Heart right ventricle (tissue), 16 donors: ENCODE measurements around the gene MLXIPL. TPM values are rescaled to one million over a fixed set of nuclear protein-coding genes. Genes with fewer than 3 reads are reported as not detected.
A peak's percentile ranks its signal among the peaks of the same experiment; 100 is the strongest.

Experiments
- ATAC-seq, 8 donors: fragments of 200-7000 bp; cut with Tn5 transposase; one replicate each; pipeline ENCODE4 v1.9.1; 2020; ENCODE audit warnings: mild to moderate bottlenecking in 8 of 8, moderate library complexity in 8 of 8, moderate number of reproducible peaks in 1 of 8
- DNase-seq, 2 donors: peaks; one replicate each; pipeline ENCODE4 v3.0.0-alpha.2; 2020
- H3K27ac ChIP-seq, 10 donors: fragments of 200-600 bp; sonication (generic) in 2 of 10; one replicate each; pipeline versions ENCODE4 v1.5.0 to v1.8.0; 2020 to 2022; ENCODE audit warnings: mild to moderate bottlenecking in 3 of 10
- H3K27me3 ChIP-seq, 7 donors: fragments of 200-600 bp; one replicate each; pipeline ENCODE4 v1.8.0; 2021 to 2022; ENCODE audit warnings: mild to moderate bottlenecking in 2 of 7
- H3K36me3 ChIP-seq, 9 donors: fragments of 200-600 bp; sonication (generic) in 1 of 9; one replicate each; pipeline versions ENCODE4 v1.5.0 to v1.8.0; 2020 to 2022; ENCODE audit warnings: mild to moderate bottlenecking in 2 of 9
- H3K4me1 ChIP-seq, 9 donors: fragments of 200-600 bp; sonication (generic) in 1 of 9; one replicate each; pipeline versions ENCODE4 v1.5.0 to v1.8.0; 2020 to 2022; ENCODE audit warnings: mild to moderate bottlenecking in 4 of 9
- H3K4me3 ChIP-seq, 10 donors: fragments of 200-600 bp; sonication (generic) in 2 of 10; one replicate each; pipeline versions ENCODE4 v1.5.0 to v1.8.0; 2020 to 2022; ENCODE audit warnings: mild to moderate bottlenecking in 7 of 10, moderate library complexity in 2 of 10
- H3K9me3 ChIP-seq, 11 donors: fragments of 200-600 bp in 10 of 11; sonication (generic) in 2 of 11; one replicate each; pipeline versions ENCODE4 v1.5.0 to v1.8.0; 2013 to 2022; ENCODE audit warnings: mild to moderate bottlenecking in 2 of 11, control low read depth in 1 of 11, moderate library complexity in 1 of 11
- CTCF ChIP-seq, 9 donors: fragments of 200-600 bp; sonication (generic) in 2 of 9; IDR thresholded peaks; one replicate each; pipeline versions ENCODE4 v1.5.0 to v1.8.0; 2021 to 2022; ENCODE audit warnings: antibody characterized with exemption in 9 of 9, mild to moderate bottlenecking in 5 of 9, moderate library complexity in 1 of 9
- WGBS, 2 donors: extraction: QIAGEN DNeasy Blood & Tissue Kit; methylation state at CpG; one replicate each; pipeline ENCODE4 v1.1.7; 2013; ENCODE audit warnings: inconsistent platforms in 1 of 2; 5-methylcytosine and 5-hydroxymethylcytosine counted together
- intact Hi-C, 10 donors: fragments of 100-400 bp; cut with DNase I; formaldehyde crosslinking; loops; one replicate each; pipeline versions ENCODE4 v1.11.1 to v1.14.2; 2022
- polyA plus RNA-seq, 2 donors: library from polyadenylated mRNA; stranded (reverse); fragments of 200-250 nt; gene quantifications; one replicate each; pipeline ENCODE4 v1.2.3, GENCODE V29; 2013
- total RNA-seq, 10 donors: library from RNA; stranded (reverse); fragmentation: NEBNext Ultra II Directional in 3 of 10; extraction: Animal tissue kit (Norgen Biotek cat#: 25700) in 3 of 10; gene quantifications; one replicate each; pipeline versions ENCODE4 v1.2.1 to v1.2.4, GENCODE V29; 2021 to 2023
- donor health status: Arrhythmogenic right ventricular cardiomyopathy.
- donor health status: ischemic (EF 13 %, LVEDD 7.1; RV severe dilation, severe dysfunction).
- donor health status: healthy with polysubstance abuse.
- donor health status: DM: no; HTN: yes; CAD: no.
- donor health status: DM: no; HTN: no; CAD: no.
- donor health status: ischemic (EF 25% LVEDD 6.9; RV normal size, moderate dysfunction).
- donor health status: ischemic (EF 25% LVEDD 5.7; RV mildly dilated, moderate dysfunction).
- donor health status: healthy.
- donor health status: DM: yes; HTN: yes; CAD: no.
- donor health status: Ischemic cardiomyopathy.
- donor health status: ischemic (EF 35%, LVEDD 5.7; RV mildly dilated, moderate dysfunction).
- donor health status: nonischemic (EF 11% LVEDD 7.7; RV severe dilation, severe dysfunction).
- donor health status: DM: yes; HTN: yes; CAD: no.
- donor health status: PGD.
- donor health status: ischemic (EF 29% LVEDD 5.4; RV normal size, mild dysfunction).
- donor health status: nonischemic (EF 23%, LVEDD 6.1; RV moderate dilation, normal function).

The MLXIPL gene
- total and polyA plus RNA-seq, 12 donors, result 0.28 to 22.8 (median 2.4) TPM; not detected in 2

GRCh38 chr7:73669288-73669701, 45.0 kb upstream of the MLXIPL start:
- intact Hi-C loops, result loop anchor here in 6 of 10 donors (5.0 to 10.0 kb wide), 3 partner anchors 56 to 64 kb away; no protein-coding TSS in a partner anchor
- TF ChIP-seq CTCF (IDR thresholded peaks at IDR 0.05), result no peak
- Histone ChIP-seq H3K36me3 (no peaks in the 10 kb centered on the region), H3K4me1 (peaks cover 0 to 15% (median 10%) of the 10 kb centered on the region in 9 donors), H3K9me3 (no peaks in the 10 kb centered on the region), H3K27me3 (peaks cover 0 to 52% (median 0%) of the 10 kb centered on the region in 7 donors), H3K27ac (no peak overlapping the region), H3K4me3 (peak overlapping the region in 1 of 10 donors; percentile 69)
- WGBS, 2 donors, result 86 to 88% methylated on average over 19 of the region's 19 CpGs
- ATAC-seq (no peak), DNase-seq (no peak)

GRCh38 chr7:73668886-73669230, 44.5 kb upstream of the MLXIPL start:
- no peak overlapping the region for H3K27ac ChIP-seq
- H3K4me1 ChIP-seq, result peaks cover 0 to 15% (median 10%) of the 10 kb centered on the region in 9 donors
- H3K4me3 ChIP-seq, result peak overlapping the region in 8 of 10 donors; percentile 53 to 93 (median 60)
- ATAC-seq (no peak), DNase-seq (no peak)
- no peak for TF ChIP-seq CTCF (IDR thresholded peaks at IDR 0.05)
- intact Hi-C loops, result loop anchor here in 6 of 10 donors (5.0 to 10.0 kb wide), 3 partner anchors 56 to 64 kb away; no protein-coding TSS in a partner anchor
- H3K9me3 ChIP-seq, result no peaks in the 10 kb centered on the region
- peaks cover 0 to 52% (median 0%) of the 10 kb centered on the region in 7 donors for H3K27me3 ChIP-seq
- 34 to 35% methylated on average over 5 of the region's 5 CpGs for WGBS, 2 donors
- H3K36me3 ChIP-seq, result no peaks in the 10 kb centered on the region

- Histone ChIP-seq H3K4me1 (peaks cover 0 to 15% (median 10%) of the 10 kb centered on the region in 9 donors), H3K9me3 (peaks cover 0 to 4% (median under 1%) of the 10 kb centered on the region in 11 donors), H3K4me3 (peak overlapping the region; percentile 53 to 93 (median 60)), H3K27me3 (peaks cover 0 to 52% (median 0%) of the 10 kb centered on the region in 7 donors), H3K27ac (peak overlapping the region in 1 of 10 donors; percentile 34), H3K36me3 (no peaks in the 10 kb centered on the region)
- no peak for TF ChIP-seq CTCF (IDR thresholded peaks at IDR 0.05)
- intact Hi-C loops, result loop anchor here in 6 of 10 donors (5.0 to 10.0 kb wide), 3 partner anchors 57 to 63 kb away; no protein-coding TSS in a partner anchor
- WGBS, 2 donors, result 2 to 3% methylated on average over 26 to 51 of the region's 52 CpGs
- peak in 1 of 8 donors; percentile 2 for ATAC-seq
- peak in 1 of 2 donors; percentile 21 for DNase-seq
These were observed 44.0 kb upstream of the MLXIPL start for GRCh38 chr7:73668103-73668885.

- Histone ChIP-seq H3K9me3 (peaks cover 0 to 12% (median 3%) of the 10 kb centered on the region in 11 donors), H3K27ac (peak within 1 kb of the TSS in 1 of 10 donors; percentile 34), H3K36me3 (no peaks in the 10 kb centered on the region), H3K4me3 (peak within 1 kb of the TSS; percentile 53 to 93 (median 60)), H3K4me1 (peaks cover 0 to 15% (median 10%) of the 10 kb centered on the region in 9 donors), H3K27me3 (peaks cover 0 to 58% (median 0%) of the 10 kb centered on the region in 7 donors)
- peak; percentile 58 to 96 (median 78) for TF ChIP-seq CTCF (IDR thresholded peaks at IDR 0.05)
- intact Hi-C loops, result loop anchor here in 7 of 10 donors (1.0 to 10.0 kb wide), 4 partner anchors 57 to 63 kb away; no protein-coding TSS in a partner anchor
- peak; percentile 88 to 97 (median 95) for ATAC-seq
- 3 to 4% methylated on average over 41 to 79 of the region's 79 CpGs for WGBS, 2 donors
- peak; percentile 87 to 95 for DNase-seq
These were observed 43.2 kb upstream of the MLXIPL start, which contains the start of gene VPS37D for GRCh38 chr7:73667344-73668102. Gene VPS37D, plus strand, starts transcription at chr7:73667831. Its CDS starts 128 bp downstream, at chr7:73667959.
